HG03575 (cell line): ENCODE measurements around the gene SPRED3.
"Not testable (repeated sequence)": the region's sequence is repeated elsewhere in the genome, so short reads cannot be mapped to it uniquely, and the experiment has no call there.

Experiments
- ATAC-seq: cut with Tn5 transposase; IDR thresholded peaks from one replicate; pipeline ENCODE4 v1.9.1; 2021; ENCODE audit not compliant: unreplicated experiment, insufficient number of reproducible peaks, low FRiP score; ENCODE audit errors: extremely low read depth

SPRED3 gene

GRCh38 chr19:38388349-38389100, at the start of gene SPRED3:
TSS of gene SPRED3 (plus strand) at chr19:38388697. CDS start at chr19:38390303, 1,606 bp downstream.
- no peak for ATAC-seq

DNA sequence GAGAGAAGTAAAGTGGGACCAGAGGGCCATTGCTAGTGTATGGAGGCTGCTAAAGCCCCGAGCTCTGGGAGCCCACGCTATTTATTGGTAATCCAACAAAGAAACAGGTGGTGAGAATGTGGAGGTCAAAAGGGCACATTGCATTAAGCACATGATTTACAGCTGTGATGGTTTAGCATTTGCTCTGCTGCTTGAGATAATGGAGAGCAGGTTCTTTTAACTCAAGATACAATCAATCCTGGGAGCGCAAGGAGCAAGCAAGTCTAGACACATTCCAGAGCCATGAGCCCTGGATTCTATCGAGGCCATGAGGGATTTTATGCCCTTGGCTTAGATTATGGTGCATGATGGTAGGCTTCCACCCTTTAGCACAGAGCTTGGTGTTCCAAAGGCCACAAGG, 49.5 kb upstream of the SPRED3 start:
- ATAC-seq: not testable (repeated sequence)

GRCh38 chr19:38340927-38341326, 47.6 kb upstream of the SPRED3 start:
- ATAC-seq: no peak

DNA sequence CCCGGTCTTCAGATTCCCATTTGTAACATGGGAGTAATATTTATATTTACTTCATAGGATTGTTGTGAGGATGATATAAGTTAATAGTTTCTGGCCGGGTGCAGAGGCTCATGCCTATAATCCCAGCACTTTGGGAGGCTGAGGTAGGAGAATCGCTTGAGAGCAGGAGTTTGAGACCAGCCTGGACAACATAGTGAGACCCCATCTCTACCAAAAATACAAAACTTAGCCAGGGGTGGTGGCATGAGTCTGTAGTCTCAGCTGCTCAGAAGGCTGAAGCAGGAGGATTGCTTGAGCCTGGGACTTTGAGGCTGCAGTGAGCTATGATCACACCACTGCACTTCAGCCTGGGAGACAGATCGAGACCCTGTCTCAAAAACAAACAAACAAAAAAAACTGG, 41.7 kb upstream of the SPRED3 start:
- no peak for ATAC-seq

DNA sequence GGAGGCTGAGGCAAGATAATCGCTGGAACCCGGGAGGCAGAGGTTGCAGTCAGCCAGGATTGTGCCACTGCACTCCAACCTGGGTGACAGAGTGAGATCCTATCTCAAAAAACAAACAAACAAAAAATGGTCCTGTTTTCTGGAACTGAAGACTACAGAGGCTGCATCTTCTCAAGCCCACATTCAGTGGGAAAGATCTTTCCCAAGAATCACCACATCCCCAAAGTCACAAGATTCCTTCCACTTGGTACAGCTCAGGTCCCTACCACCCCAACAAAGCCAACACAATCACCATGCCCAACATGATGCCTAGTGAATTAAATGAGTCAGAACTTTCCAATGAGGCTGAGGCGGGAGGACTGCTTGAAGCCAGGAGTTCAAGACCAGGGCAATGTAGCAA, 37.6 kb upstream of the SPRED3 start:
- no peak for ATAC-seq

GRCh38 chr19:38351865-38352395, 36.6 kb upstream of the SPRED3 start:
- ATAC-seq: no peak

GRCh38 chr19:38352611-38353010, 35.9 kb upstream of the SPRED3 start:
- no peak for ATAC-seq

DNA sequence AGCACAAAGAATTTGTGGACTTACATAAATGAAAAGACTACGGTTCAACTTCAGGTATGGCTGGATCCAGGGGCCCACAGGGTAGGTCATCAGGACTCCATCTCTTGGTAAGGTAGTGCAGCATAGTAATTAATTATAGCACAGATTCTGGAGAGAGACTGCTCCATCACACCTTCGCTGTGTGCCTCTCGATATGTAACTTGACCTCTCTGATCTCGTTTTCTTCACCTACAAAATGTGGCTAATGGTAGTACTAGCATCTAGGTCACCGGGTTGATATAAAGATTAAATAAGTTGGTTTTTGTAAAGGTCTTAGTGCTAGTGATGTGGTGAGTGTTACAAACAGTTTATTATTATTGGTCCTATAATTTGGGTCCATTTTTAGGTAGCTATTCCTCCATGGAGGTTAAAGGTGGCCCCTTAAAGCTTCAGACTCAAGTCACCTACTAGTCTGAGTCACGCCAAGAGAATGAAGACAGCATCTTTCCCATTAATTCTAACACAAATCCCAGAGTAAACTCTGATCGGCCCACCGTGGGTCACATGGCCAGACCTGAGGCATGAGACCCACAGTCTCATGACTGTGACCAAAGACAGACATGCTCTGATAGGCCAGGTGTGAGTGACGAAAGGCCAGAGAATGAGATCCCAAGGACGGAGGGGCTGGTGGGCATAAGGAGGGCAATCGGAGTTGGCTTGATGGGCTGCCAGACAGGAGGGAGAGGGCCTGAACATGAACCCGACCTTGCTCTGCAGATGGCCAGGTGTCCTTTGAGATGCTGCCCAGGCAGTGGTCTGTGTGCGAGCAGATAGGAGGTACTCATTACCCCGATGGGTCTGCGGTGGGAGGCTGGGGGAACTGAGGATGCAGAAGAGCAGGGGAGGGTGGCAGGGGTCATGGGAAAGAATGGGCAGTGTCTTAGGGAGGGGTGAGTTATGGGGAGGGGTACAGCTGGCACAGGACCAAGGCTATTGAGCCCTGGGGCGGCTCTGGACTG, 32.5 kb upstream of the SPRED3 start:
- no peak for ATAC-seq

DNA sequence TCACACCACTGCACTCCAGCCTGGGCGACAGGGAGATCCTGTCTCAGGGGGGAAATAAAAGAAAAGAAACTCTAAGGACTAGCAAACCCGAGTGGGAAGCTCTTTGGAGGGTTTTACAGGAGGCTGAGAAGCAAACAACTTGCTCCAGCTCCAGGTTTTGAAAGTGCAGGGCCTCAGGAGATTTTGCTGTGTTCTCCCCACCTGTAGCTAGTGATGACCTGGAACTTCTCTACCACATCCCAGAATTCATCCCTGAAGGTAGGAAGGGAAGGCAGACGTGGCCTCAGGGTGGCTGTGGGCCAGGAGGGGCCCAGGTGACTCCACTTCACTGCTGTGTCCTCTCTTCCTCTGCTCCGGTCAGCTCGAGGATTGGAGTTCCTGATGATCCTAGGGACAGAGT, 30.4 kb upstream of the SPRED3 start:
- ATAC-seq: no peak

- ATAC-seq: no peak
These were observed 29.1 kb upstream of the SPRED3 start for GRCh38 chr19:38359242-38360021.

DNA sequence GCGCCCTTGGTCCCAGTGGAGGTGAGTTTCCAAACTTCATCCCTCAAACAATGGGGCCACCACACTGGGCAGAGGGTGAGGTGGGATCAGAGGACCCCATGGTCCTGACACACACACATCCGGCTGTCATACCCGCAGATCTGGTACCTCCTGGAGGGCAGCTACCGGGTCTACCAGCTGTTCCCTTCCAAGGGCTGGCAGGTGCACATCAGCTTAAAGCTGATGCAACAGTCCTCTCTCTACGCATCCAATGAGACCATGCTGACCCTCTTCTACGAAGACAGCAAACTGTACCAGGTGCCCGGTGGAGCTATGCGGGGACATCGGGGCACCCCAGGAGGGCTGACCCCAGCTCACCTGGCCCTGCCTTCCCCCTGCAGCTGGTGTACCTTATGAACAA, 28.1 kb upstream of the SPRED3 start:
- ATAC-seq: no peak

DNA sequence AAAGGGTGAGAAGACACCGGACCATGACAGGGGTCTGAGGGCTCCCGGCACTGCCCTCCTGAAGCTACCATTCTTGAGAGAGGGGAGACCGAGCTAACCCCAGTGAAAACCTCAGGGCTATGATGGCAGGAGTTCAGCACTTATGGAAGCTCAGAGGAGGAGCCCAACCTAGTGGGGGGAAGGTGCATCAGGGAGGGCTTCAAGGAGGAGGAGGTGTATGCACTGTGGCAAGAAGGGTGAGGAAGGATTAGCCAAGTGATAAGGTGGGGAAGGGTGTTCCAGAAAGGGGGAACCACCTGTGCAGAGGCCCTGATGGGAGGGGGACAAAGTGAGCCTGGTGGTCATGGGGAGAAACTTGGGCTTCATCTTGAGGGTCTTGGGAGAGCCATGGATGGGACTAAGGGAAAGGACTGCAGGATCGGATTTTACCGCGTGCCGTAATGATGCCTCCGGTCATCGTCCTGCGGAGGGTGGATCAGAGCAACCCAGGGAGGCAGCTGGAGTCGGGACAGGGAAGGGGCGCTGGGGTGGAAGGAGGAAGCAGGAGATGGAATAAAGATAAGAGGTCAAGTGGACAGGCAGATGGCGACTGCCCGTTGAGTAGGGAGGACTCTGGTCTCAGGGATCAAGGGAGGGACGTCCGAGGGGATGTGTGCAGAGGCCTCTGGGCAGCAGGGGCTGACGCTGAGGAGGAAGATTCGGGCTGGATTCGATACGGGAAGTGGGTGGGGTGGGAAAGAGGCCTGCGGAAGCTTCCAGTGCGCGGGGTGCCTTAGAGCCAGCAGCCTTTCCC, 27.5 kb upstream of the SPRED3 start:
- no peak for ATAC-seq

- no peak for ATAC-seq
These were observed 26.8 kb upstream of the SPRED3 start for GRCh38 chr19:38361633-38362075.

DNA sequence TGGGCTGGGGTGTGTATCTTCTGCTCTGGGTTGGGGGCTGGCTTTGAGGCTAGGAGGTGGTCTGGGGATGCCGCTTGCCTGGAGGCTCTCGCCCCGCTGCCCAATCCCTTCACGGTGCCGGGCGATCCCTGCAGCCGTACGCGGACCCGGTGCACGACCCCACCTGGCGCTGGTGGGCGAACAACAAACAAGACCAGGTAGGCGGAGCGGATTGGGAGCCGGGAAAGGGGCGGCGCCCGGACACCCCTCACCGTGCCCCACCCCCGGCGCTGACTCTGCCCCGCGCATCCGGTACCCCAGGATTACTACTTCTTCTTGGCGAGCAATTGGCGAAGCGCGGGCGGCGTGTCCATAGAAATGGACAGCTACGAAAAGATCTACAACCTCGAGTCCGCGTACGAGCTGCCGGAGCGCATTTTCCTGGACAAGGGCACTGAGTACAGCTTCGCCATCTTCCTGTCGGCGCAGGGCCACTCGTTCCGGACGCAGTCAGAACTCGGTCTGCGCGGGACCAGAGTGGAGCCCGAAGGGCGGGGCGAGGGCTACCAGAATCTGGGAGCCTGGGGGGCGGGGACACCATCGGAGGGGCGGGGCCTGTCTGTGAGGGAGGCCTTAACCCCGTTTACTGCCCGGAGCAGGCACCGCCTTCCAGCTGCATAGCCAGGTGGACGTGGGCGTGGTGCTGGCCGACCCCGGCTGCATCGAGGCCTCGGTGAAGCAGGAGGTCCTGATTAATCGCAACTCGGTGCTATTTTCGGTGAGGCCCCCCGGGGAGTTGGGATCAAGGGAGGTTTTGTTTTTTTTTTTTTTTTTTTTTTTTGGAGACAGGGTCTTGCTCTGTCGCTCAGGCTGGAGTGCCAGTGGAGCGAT, 26.2 kb upstream of the SPRED3 start:
- ATAC-seq: no peak

DNA sequence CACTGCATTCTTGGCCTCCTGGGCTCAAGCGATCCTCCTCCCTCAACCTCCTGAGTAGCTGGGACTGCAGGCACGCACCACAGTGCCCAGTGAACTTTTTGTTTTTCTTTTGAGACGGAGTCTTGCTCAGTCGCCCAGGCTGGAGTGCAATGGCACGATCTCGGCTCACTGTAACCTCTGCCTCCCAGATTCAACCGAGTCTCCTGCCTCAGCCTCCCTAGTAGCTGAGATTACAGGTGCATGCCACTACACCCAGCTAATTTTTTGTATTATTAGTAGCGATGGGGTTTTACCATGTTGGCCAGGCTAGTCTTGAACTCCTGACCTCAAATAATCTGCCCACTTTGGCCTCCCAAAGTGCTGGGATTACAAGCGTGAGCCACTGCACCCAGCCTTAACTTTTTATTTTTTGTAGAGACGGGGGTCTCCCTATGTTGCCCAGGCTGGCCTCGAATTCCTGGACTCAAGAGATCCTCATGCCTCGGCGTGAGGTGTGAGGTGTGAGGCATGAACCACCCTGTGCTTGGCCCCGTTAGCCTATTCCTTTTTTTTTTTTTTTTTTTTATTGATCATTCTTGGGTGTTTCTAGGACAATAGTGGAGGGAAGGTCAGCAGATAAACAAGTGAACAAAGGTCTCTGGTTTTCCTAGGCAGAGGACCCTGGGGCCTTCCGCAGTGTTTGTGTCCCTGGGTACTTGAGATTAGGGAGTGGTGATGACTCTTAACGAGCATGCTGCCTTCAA, 25.4 kb upstream of the SPRED3 start:
- not testable (repeated sequence) for ATAC-seq

DNA sequence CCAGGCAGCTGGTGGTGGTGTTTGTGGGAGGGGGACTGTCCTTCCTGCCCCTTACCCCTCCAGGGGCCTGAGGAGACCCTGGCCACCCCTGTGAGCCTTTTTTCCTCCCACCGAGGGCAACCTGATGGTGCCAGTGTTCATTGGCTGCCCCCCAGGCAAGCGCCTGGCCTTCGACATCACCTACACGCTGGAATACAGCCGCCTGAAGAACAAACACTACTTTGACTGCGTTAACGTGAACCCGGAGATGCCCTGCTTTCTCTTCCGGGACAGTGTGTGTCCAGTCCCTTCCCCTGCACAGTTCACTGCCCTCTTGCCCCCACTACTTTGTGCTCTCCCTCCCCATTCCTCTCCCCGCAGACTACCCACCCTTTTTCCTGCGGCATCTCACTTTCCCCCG, 21.5 kb upstream of the SPRED3 start:
- ATAC-seq: no peak

DNA sequence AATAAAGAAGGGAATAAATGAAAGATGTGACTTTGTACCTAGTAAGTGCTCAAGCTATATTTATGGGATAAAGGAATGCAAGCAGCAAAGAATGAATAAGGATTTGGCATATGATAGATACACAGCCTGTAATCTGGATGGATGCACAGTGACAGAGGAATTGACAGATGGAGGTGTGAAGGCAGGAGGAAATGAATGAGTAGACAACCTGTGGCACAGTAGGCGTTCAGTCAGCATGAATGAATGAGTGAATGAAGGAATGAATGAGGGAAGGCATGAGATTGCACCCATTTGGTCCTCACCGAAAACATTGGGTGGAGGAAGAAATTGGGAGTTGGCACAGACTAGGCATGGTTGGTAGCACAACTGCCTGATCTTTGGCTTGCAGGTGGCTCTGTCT, 18.9 kb upstream of the SPRED3 start:
- ATAC-seq: no peak
